Activated effector memory CD4-positive, alpha-beta T cell treated with anti-CD3 and anti-CD28 coated beads, Interleukin-2, amount 50 U/mL, for 16 hours (primary cell): ENCODE measurements around the gene ACOT6.
"Not testable (repeated sequence)": the region's sequence is repeated elsewhere in the genome, so short reads cannot be mapped to it uniquely, and the experiment has no call there.

Experiments used
- DNase-seq: peaks from one replicate; pipeline ENCODE4 v3.0.0-alpha.2; 2020

Gene ACOT6

DNA sequence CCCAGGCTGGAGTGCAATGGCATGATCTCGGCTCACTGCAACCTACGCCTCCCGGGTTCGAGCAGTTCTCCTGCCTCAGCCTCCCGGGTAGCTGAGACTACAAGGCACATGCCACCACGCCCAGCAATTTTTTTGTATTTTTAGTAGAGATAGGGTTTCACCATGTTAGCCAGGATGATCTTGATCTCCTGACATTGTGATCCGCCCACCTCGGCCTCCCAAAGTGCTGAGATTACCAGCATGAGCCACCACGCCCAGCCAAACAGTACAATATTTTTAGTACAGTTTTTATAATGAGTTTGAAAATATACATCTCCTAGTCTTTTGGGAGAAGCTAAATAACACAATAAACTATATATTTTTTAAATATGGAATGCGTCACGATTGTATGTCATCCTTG lies 46.9 kb downstream of the ACOT6 start:
- DNase-seq = not testable (repeated sequence)

DNA sequence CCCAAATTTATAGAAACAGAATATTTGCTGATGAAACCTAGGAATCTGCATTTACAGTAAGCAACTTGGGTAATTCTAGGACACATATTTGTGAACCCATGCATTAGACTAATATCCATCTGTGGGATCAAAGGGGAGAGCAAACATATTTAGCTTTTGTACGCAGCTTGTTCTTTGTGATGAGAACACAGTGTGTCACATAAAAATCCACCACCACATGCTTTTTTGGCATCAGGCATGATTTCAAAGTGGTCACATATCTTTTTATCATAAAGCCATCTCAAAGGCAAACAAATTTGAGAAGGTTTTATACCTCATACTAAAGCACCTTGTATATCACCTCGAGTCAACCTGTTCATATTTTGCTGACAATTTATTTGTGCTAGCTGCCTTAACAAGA lies 48.2 kb downstream of the ACOT6 start:
- DNase-seq = no peak

DNA sequence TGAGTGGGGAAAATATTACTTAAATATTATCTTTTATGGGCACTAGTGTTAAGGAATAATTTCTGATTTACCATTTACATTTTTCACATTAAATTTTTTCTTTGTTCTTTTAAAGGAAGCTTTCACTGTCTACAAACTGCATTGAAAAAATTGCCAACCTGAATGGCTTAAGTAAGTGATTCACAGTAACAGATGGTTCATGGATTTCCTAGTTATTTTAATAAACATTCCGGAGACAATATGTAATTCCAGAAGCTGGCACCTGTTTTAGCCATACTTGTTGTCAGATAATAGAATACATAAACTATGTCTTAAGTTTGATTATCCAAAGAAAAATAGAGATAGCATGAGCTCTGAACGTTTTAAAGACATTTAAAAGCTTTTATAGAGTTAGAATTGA lies 49.6 kb downstream of the ACOT6 start:
- no peak for DNase-seq

DNA sequence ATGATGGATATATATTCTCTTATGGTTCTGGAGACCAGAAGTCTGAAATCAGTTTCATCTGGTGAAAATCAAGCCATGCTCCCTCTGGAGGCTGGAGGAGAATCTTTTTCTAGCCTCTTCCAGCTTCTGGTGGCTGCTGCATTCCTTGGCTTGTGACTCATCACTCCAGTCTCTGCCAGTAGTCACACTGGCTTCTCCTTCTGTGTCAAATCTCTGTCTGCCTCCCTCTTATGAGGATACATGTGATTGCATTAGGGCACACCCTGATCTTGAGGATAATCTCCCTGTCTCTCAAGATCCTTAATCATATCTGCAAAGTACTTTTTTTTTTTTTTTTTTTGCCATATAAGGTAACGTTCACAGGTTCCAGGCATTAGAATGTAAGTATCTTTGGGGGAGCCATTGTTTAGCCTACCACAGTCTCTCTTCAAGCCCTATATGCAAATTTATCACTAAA lies 50.2 kb downstream of the ACOT6 start:
- DNase-seq = no peak

DNA sequence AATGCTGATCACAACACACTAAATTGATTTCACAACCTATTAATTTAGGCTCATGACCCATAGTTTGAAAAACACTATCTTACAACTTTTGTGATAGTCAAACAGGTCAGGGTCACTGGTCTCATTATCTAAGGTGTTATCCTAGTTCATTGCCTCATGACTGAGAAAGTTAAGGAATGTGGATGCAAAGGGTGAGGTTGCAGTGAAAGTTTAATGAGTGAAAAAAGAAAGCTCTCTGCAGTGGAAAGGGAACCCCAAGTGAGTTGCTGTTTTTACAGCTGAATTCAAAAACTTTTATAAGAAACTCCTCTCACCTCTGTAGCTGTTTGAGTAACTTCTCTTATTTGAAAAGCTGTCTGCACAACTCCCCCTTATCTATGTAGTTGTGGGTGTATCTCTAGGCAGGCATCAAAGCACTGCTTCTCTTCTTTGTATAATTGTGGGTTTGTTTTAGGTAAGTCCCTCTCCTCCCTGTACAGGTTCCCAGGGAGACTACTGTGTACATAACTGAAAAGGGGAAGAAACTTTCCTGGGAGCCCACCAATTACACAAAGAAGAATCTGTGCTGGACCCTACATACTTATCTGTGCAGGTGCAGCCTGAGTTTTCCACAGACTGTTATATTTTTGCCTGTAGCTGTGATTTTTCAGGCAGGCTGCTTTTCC lies 51.4 kb downstream of the ACOT6 start:
- DNase-seq = no peak

DNA sequence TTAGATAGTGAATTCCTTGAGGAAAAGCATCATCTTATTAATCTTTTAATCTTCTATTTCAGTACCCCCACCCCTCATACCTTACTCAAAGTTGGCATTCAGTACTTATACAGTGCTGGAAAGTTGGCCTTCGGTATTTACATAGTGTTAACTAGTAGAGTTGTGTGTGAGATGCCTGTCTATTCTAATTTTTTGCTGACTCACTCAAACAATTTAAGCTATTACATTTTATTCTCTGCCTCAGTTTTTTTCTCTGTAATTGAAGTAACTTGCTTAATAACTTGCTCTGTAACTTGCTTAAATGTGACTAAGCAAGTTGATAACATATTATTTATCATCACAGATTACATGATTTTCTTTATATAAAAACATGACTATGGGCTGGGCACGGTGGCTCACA lies 52.8 kb downstream of the ACOT6 start:
- DNase-seq = no peak

DNA sequence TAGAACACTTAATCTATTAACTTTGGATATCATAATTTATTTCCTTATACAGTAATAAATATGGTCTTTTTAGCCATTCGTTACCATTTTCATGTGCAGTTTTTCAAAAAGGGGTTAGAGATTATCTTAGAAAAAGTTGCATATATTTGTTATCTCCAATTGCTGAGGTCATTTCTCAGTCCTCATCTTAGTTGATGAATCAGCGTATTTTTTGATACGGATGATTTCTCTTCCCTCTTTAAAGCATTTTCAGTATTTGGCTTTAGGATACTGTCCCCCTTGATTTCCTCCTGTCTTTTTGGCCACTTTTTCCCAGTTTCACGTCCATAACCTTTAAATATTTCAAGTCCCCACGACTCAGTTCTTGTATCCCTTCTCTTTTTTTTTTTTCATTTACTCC lies 54.3 kb downstream of the ACOT6 start:
- no peak for DNase-seq

DNA sequence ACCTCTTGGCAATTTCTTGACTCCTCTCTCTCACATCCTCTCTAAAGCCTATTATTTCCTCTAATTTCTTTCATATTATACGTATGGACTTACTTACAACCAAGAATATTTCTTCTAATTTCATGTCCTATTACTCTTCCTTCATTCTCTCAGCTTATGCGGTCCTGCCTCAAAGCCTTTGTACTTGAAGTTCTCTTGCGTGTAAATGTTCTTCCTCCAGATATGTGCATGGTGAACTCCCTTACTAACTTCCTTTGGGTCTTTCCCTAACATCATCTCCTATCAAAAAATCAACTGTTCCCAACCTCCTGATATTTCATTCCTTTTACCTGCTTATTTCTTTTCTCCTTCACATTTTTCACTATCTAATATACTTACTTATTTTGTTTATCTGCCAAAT lies 55.5 kb downstream of the ACOT6 start:
- DNase-seq = no peak
